Keratinocyte (primary cell): ENCODE data around the gene TET2.
"Not testable (repeated sequence)": the region's sequence is repeated elsewhere in the genome, so short reads cannot be mapped to it uniquely, and the experiment has no call there.

ENCODE experiments used
- EZH2 ChIP-seq: IDR thresholded peaks from one replicate; pipeline ENCODE4 v1.6.1; 2012; ENCODE audit warnings: inconsistent platforms, mild to moderate bottlenecking, low read length, moderate library complexity
- TF ChIP-seq, protein P1 (sequence below), 3 experiments: IDR thresholded peaks in 1 of 3; conservative IDR thresholded peaks in 1 of 3; optimal IDR thresholded peaks in 1 of 3; 2 replicates in 2 of 3; 3 replicates in 1 of 3; pipeline versions ENCODE3 to v1.5.1; 2011; ENCODE audit warnings: low read length in 3 of 3, mild to moderate bottlenecking in 3 of 3, moderate library complexity in 2 of 3, control low read depth in 1 of 3, inconsistent platforms in 1 of 3; ENCODE audit not compliant: insufficient read depth in 2 of 3; ENCODE audit errors: extremely low read depth in 1 of 3

DNA sequence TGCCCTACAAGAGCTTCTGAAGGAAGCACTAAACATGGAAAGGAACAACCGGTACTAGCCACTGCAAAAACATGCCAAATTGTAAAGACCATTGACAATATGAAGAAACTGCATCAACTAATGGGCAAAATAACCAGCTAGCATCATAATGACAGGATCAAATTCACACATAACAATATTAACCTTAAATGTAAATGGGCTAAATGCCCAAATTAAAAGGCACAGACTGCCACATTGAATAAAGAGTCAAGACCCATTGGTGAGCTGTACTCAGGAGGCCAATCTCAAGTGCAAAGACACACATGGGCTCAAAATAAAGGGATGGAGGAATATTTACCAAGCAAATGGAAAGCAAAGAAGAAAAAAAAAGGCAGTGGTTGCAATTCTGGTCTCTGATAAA lies 152.4 kb downstream of the TET2 start:
- TF ChIP-seq EZH2, result not testable (repeated sequence)
- TF ChIP-seq, protein P1, sequence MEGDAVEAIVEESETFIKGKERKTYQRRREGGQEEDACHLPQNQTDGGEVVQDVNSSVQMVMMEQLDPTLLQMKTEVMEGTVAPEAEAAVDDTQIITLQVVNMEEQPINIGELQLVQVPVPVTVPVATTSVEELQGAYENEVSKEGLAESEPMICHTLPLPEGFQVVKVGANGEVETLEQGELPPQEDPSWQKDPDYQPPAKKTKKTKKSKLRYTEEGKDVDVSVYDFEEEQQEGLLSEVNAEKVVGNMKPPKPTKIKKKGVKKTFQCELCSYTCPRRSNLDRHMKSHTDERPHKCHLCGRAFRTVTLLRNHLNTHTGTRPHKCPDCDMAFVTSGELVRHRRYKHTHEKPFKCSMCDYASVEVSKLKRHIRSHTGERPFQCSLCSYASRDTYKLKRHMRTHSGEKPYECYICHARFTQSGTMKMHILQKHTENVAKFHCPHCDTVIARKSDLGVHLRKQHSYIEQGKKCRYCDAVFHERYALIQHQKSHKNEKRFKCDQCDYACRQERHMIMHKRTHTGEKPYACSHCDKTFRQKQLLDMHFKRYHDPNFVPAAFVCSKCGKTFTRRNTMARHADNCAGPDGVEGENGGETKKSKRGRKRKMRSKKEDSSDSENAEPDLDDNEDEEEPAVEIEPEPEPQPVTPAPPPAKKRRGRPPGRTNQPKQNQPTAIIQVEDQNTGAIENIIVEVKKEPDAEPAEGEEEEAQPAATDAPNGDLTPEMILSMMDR (optimal IDR thresholded peaks at IDR 0.05 in 1 of 3, IDR thresholded peaks at IDR 0.05 in 1 of 3, conservative IDR thresholded peaks at IDR 0.05 in 1 of 3; ENCODE audit: extremely low read depth in 1 of 3, insufficient read depth in 2 of 3, low read length in 3 of 3), result not testable (repeated sequence)
